DMS 273 treated with DMSO at 0.1 percent for 48 hours (cell line): ENCODE data around the gene TMEM50B.
"Not testable (repeated sequence)": the region's sequence is repeated elsewhere in the genome, so short reads cannot be mapped to it uniquely, and the experiment has no call there.

Experiments
- DNase-seq: peaks from one replicate; lab custom pipeline; 2025; lab: John Stamatoyannopoulos, UW

TMEM50B gene

DNA sequence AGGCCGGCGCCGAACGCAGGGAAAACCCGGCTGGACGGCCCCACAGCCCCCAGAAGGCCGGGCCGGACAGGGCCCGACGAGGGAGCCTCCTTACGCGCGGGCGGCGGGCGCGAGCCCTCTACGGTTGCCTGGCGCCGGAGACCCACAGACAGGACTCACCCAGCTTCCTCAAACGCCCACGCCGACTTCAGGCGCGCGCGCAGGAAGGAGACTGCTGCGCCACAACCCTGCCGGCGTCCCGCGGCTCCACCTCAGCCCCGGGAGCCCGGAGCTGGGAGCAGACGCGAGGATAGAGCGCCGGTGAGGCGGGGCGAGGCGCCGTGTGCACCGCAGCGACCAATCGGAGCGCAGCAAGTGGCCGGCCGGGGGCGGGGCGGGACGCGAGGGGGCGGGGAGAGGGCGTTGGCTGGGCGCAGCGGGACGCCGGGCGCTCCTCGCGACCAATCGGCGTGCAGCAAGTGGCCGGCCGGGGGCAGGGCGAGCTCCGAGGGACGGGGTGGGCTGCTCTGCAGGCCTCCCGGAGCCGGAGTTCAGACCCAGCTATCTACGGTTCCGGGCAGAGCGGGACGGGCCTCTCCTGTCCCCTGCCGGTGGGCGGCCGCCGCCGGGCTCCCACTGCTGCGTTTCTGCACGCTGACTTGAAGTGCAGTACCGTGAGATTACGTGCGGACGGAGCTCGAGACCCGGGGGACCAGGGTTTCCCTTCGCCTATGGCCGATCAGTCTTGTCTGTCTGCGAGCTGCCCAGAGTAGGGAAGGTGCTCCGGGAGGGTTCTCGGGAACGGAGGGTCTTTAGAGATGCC, at the start of gene TMEM50B:
Gene TMEM50B (minus strand): TSS at position 296 of the 802 bp plus-strand sequence. CDS start 11,089 bp downstream, outside the sequence.
- DNase-seq, result peak; percentile 73

GRCh38 chr21:33522953-33523349, 43.2 kb upstream of the TMEM50B start:
- no peak for DNase-seq

- no peak for DNase-seq
Observed at GRCh38 chr21:33522297-33522952, 42.7 kb upstream of the TMEM50B start.

DNA sequence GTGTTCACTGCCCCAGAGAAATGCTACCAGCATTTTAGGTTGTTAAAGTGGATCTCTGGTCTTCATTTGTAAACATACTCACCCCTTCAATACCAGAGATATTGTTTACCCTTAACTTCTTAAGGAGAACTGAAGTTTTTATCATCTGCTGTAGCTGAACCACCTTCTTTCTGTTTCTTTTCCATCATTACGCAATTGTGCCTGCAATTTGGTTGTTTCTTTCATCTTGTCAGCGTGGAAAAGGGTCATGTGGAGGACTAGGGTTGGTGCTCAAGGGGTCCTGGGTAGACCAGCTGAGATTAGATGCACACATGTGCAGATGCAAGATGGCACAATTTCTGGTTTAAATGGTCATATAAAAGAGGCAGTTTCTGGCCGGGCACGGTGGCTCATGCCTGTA, 39.1 kb upstream of the TMEM50B start:
- no peak for DNase-seq

DNA sequence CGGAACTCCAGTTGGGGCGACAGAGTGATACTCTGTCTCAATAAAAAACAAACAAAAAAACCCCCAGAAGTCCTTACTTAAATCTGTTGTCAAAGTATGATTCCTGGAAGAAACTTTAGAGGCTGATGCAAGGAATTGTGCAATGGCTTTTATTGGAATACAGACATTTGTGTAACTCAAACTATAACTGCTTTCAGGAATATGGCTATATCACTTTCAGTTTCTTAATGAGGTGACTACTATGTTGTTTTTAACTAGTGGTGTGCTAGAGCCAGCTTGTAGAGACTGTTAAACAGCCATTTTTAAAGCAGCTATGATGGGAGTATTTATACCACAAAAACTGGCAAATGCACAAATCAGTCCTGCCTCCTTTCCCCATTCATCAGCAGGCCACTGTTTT, 34.5 kb upstream of the TMEM50B start:
- DNase-seq, result no peak

- DNase-seq, result no peak
Observed at GRCh38 chr21:33512481-33512880, 32.7 kb upstream of the TMEM50B start.

DNA sequence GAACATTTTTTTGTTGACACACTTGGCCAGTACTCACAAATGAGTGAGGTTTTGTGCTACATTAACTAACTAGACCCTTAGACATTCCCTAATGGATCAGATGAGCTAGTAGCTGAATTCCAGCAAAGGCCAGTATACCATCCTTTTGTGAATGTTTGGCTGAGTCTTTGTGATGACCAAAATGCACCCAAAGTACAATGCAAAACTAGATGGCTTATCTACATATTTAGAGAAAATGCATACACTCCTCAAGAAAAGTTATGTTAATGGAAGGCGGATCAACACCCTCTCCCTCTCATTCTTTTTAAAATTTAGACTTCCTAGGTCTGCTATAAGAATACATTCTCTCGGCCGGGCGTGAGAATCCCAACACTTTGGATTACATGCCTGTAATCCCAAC, 31.9 kb upstream of the TMEM50B start:
- DNase-seq, result no peak

- DNase-seq, result no peak
Observed at GRCh38 chr21:33510826-33511225, 31.1 kb upstream of the TMEM50B start.

DNA sequence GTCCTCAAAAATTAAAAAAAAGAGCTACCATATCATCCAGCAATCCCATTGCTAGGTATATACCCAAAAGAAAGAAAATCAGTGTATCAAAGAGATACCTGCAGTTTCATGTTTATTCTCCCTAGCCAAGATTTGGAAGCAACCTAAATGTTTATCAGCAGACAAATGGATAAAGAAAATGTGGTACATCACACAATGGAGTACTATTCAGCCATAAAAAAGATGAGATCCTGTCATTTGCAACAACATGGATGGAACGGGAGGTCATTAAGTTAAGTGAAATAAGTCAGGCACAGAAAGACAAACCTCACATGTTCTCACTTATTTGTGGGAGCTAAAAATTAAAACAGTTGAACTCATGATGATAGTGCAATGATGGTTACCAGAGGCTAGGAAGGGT, 27.2 kb upstream of the TMEM50B start:
- not testable (repeated sequence) for DNase-seq

DNA sequence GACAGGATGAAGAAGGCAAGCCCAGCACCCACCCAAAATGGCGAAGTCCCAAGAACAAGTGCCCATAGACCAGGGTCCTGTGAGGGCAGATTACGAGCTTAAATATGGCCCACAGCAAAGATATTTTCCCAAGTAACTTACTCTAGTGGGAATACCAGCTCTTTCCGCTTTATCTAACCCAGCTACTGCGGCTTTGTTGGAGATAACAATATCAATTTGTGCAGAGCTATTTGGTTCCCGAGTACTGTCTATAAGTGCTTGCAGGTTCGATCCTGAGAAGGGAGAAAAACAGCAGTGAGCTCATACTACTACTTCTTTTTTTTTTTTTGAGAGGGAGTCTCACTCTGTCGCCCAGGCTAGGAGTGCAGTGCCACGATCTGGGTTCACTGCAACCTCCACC, 26.1 kb upstream of the TMEM50B start:
- no peak for DNase-seq

DNA sequence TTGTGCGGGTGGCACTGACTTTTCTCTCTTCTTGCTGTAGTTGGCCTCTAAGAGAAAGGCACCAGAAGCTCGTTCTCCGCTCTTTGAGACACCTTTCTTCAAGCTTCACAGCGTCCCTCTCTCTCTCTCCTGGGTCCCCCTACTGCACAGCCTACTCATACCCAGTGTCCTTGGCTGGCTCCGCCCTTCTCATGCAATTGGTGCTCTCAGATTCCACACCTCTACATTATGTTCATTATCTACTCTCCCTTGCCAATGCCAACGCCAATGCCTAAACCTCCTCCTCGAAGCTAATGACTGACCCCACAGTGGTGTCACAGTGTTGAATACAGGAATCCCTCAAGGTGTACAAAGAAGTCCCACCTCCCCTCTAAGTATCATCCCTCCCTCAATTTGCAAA, 16.6 kb upstream of the TMEM50B start:
- no peak for DNase-seq

DNA sequence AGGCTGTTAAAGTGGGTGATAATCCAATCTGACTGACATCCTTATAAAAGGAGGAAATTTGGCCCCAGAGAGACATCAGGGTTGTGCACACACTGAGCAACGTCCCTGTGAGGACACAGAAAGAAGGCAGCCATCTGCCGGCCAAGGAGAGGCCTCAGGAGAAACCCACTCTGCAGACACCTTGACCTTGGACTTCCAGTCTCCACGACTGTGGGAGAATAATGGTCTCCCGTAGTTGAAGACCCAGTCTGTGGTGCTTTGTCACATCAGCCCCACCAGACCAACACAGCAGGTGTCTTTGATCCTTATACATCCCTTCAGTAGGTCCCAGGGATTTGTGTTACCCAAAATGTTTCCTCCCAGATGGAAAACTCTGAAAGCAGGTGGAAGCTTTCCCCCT, 16.0 kb upstream of the TMEM50B start:
- no peak for DNase-seq

- DNase-seq, result no peak
Observed at GRCh38 chr21:33493756-33494155, 14.0 kb upstream of the TMEM50B start.

- DNase-seq, result no peak
Observed at GRCh38 chr21:33492571-33492970, 12.8 kb upstream of the TMEM50B start.

GRCh38 chr21:33491373-33492102, 11.8 kb upstream of the TMEM50B start, which contains the start of gene DNAJC28:
DNAJC28 (minus strand) TSS chr21:33491716; CDS start chr21:33489393, 2,323 bp downstream.
- DNase-seq, result peak; percentile 93

- no peak for DNase-seq
Observed at GRCh38 chr21:33490991-33491372, 11.2 kb upstream of the TMEM50B start.

DNA sequence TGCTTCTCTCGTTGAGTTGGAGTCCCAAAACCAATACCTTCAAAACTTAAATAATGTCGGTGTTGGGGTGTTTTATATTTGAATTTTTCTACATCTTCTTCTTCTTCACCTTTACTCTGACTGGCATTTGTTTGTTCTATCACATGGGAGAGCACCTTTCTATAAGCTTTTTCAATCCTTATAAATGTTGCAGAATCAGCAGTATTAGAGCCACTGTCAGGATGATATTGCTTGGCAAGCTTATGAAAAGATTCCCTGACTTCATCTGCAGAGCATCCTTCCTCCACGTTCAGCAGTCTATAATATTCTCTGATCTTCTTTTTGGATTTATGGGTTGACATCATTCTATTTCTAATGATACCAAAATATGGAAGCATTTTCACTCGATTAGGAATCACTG, 9.2 kb upstream of the TMEM50B start:
- DNase-seq, result no peak

- no peak for DNase-seq
Observed at GRCh38 chr21:33487996-33488395, 8.2 kb upstream of the TMEM50B start.

DNA sequence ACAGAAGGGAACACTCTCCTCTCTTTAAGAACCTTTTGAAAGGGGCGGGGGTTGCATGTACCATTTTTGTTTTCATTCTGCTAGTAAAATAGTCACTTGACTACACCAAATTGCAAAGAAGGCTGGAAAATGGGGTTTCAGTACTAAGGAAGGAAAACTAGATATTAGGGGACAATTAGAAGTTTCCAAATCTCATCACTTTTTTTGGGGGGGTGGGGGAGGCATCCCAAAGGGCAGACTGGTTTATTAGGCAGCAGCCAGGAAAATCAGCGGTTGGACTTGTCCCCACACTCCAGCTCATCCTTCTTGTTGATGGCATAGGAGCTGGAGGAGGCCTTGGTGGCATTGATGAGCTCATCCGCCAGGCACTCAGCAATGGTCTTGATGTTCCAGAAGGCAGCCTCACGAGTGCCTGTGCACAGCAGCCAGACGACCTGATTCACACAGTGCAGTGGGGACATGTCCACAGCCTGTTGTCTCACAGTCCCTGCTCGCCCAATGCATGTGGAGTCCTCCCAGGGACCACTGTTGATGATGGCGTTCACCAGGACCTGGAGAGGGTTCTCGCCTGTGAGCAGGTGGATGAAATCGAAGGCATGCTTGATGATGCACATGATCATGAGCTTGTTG, 1.7 kb upstream of the TMEM50B start:
- no peak for DNase-seq

GRCh38 chr21:33480481-33481103, 818 bp upstream of the TMEM50B start:
- no peak for DNase-seq

- peak; percentile 14 for DNase-seq
Observed at GRCh38 chr21:33478935-33479678, 667 bp downstream of the TMEM50B start.
